WTC11 (cell line): Measurements from ENCODE around the gene LENG9.

ENCODE experiments used
- JUN ChIP-seq: sonication (generic); formaldehyde crosslinking; IDR thresholded peaks from 2 replicates; pipeline ENCODE4 v1.8.0; 2023; ENCODE audit warnings: mild to moderate bottlenecking, missing genetic modification reagents
- NR3C1 ChIP-seq: sonication (generic); formaldehyde crosslinking; conservative IDR thresholded peaks from 2 replicates; pipeline ENCODE4 v1.8.1; 2023; ENCODE audit warnings: low read depth, mild to moderate bottlenecking, missing genetic modification reagents
- TF ChIP-seq, protein P1 (sequence below): fragments of 200-600 bp; IDR thresholded peaks from 2 replicates; pipeline ENCODE4 v1.8.0; 2022; ENCODE audit warnings: antibody characterized with exemption
- TF ChIP-seq, protein P2 (sequence below): sonication (generic); formaldehyde crosslinking; IDR thresholded peaks from 2 replicates; pipeline ENCODE4 v1.8.1; 2023; ENCODE audit warnings: mild to moderate bottlenecking, missing genetic modification reagents, borderline replicate concordance

DNA sequence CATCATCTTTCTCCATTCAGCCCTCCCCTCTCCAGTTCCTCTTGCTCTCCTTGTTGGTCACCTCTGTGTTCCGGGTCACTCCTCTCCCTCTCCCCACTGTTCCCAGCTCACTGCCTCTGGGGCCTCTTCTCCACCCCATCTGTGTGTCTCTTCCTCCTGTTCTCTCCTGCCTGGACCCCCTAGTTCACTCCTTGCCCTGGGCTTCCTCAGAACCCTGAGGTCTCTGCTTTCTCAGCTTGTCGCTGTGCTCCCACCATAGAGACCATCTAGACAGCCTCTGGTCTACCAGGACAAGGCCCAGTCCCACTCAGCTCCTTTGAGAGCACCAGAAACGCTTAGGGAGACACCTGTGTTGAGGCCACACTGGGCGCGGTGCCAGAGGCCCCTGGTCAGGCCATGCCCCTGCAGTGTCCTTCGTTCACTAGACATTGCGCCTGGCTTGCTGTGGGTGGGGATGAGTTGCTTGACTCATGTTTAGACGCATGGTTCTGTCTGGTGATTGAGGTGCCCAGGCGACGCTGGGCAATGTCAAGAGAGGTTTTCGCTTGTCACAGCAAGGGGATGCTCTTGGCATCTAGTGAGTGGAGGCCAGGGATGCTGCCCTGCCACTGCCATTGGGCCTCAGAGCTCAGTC, 4.8 kb downstream of the LENG9 start:
- TF ChIP-seq, protein P1, sequence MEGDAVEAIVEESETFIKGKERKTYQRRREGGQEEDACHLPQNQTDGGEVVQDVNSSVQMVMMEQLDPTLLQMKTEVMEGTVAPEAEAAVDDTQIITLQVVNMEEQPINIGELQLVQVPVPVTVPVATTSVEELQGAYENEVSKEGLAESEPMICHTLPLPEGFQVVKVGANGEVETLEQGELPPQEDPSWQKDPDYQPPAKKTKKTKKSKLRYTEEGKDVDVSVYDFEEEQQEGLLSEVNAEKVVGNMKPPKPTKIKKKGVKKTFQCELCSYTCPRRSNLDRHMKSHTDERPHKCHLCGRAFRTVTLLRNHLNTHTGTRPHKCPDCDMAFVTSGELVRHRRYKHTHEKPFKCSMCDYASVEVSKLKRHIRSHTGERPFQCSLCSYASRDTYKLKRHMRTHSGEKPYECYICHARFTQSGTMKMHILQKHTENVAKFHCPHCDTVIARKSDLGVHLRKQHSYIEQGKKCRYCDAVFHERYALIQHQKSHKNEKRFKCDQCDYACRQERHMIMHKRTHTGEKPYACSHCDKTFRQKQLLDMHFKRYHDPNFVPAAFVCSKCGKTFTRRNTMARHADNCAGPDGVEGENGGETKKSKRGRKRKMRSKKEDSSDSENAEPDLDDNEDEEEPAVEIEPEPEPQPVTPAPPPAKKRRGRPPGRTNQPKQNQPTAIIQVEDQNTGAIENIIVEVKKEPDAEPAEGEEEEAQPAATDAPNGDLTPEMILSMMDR, result no peak
- TF ChIP-seq NR3C1 (CRISPR knock-in tag), result no peak
- no peak for TF ChIP-seq JUN (CRISPR knock-in tag)
- TF ChIP-seq, protein P2, sequence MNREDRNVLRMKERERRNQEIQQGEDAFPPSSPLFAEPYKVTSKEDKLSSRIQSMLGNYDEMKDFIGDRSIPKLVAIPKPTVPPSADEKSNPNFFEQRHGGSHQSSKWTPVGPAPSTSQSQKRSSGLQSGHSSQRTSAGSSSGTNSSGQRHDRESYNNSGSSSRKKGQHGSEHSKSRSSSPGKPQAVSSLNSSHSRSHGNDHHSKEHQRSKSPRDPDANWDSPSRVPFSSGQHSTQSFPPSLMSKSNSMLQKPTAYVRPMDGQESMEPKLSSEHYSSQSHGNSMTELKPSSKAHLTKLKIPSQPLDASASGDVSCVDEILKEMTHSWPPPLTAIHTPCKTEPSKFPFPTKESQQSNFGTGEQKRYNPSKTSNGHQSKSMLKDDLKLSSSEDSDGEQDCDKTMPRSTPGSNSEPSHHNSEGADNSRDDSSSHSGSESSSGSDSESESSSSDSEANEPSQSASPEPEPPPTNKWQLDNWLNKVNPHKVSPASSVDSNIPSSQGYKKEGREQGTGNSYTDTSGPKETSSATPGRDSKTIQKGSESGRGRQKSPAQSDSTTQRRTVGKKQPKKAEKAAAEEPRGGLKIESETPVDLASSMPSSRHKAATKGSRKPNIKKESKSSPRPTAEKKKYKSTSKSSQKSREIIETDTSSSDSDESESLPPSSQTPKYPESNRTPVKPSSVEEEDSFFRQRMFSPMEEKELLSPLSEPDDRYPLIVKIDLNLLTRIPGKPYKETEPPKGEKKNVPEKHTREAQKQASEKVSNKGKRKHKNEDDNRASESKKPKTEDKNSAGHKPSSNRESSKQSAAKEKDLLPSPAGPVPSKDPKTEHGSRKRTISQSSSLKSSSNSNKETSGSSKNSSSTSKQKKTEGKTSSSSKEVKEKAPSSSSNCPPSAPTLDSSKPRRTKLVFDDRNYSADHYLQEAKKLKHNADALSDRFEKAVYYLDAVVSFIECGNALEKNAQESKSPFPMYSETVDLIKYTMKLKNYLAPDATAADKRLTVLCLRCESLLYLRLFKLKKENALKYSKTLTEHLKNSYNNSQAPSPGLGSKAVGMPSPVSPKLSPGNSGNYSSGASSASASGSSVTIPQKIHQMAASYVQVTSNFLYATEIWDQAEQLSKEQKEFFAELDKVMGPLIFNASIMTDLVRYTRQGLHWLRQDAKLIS, result no peak
